Neuronal stem cell (in vitro differentiated cells): ENCODE data around the gene FES.

Source experiments
- DNase-seq: peaks from one replicate; pipeline ENCODE4 v3.0.0-alpha.2; 2013; ENCODE audit warnings: low spot score
- H2AFZ ChIP-seq: one replicate; pipeline ENCODE4 v1.6.1; 2013; ENCODE audit warnings: mild to moderate bottlenecking, low read length, inconsistent platforms
- H2AK5ac ChIP-seq: 2 replicates; pipeline ENCODE4 v1.6.1; 2013; ENCODE audit warnings: low read depth, mild to moderate bottlenecking, inconsistent platforms, low read length, moderate library complexity, mixed read lengths
- H2BK120ac ChIP-seq: 2 replicates; pipeline ENCODE4 v1.6.1; 2013; ENCODE audit warnings: low read depth, mild to moderate bottlenecking, inconsistent platforms, low read length, moderate library complexity, mixed read lengths
- H2BK12ac ChIP-seq: one replicate; pipeline ENCODE4 v1.6.1; 2013; ENCODE audit warnings: low read length, inconsistent platforms
- H2BK15ac ChIP-seq: 2 replicates; pipeline ENCODE4 v1.6.1; 2013; ENCODE audit warnings: mild to moderate bottlenecking, low read length, inconsistent platforms, mixed read lengths
- H2BK5ac ChIP-seq: one replicate; pipeline ENCODE4 v1.6.1; 2013; ENCODE audit warnings: inconsistent platforms, mild to moderate bottlenecking, low read length, moderate library complexity
- H3K14ac ChIP-seq: one replicate; pipeline ENCODE4 v1.6.1; 2013; ENCODE audit warnings: low read length, inconsistent platforms
- H3K18ac ChIP-seq: 2 replicates; pipeline ENCODE4 v1.6.1; 2013; ENCODE audit warnings: low read length, inconsistent platforms
- H3K23ac ChIP-seq: 2 replicates; pipeline ENCODE4 v1.6.1; 2013; ENCODE audit warnings: low read depth, mild to moderate bottlenecking, mixed read lengths, low read length, inconsistent platforms; ENCODE audit not compliant: poor library complexity
- H3K27ac ChIP-seq: replicated peaks from 3 replicates; pipeline ENCODE4 v1.5.1; 2013; ENCODE audit warnings: low read length, inconsistent platforms
- H3K27me3 ChIP-seq, 3 experiments: 2 replicates each; pipeline ENCODE4 v1.6.1; 2013; ENCODE audit warnings: low read length in 3 of 3, mild to moderate bottlenecking in 2 of 3, inconsistent platforms in 1 of 3, low read depth in 1 of 3, mixed read lengths in 1 of 3, moderate library complexity in 1 of 3; ENCODE audit not compliant: control insufficient read depth in 3 of 3, insufficient read depth in 3 of 3
- H3K36me3 ChIP-seq, 2 donors: replicated peaks in 1 of 2; 2 replicates each; pipeline ENCODE4 v1.6.1; 2013; ENCODE audit warnings: low read length in 2 of 2; ENCODE audit not compliant: control insufficient read depth in 2 of 2, insufficient read depth in 2 of 2
- H3K4ac ChIP-seq: 2 replicates; pipeline ENCODE4 v1.6.1; 2013; ENCODE audit warnings: inconsistent platforms, mild to moderate bottlenecking, low read length, moderate library complexity
- H3K4me1 ChIP-seq, 2 donors: 1 replicate in 1 of 2; 2 replicates in 1 of 2; pipeline ENCODE4 v1.6.1; 2013; ENCODE audit warnings: low read length in 2 of 2, low read depth in 1 of 2; ENCODE audit not compliant: control insufficient read depth in 2 of 2, insufficient read depth in 1 of 2
- H3K4me2 ChIP-seq: one replicate; pipeline ENCODE4 v1.6.1; 2013; ENCODE audit warnings: mild to moderate bottlenecking, low read length, inconsistent platforms; ENCODE audit not compliant: insufficient read depth, poor library complexity, severe bottlenecking
- H3K4me3 ChIP-seq, 2 donors: 2 replicates each; pipeline ENCODE4 v1.5.1; 2013; ENCODE audit warnings: low read length in 2 of 2, mild to moderate bottlenecking in 2 of 2, inconsistent platforms in 1 of 2, moderate library complexity in 1 of 2
- H3K79me1 ChIP-seq: one replicate; pipeline ENCODE4 v1.6.1; 2013; ENCODE audit warnings: low read depth, mild to moderate bottlenecking, inconsistent platforms, low read length, moderate library complexity
- H3K9ac ChIP-seq: one replicate; pipeline ENCODE4 v1.6.1; 2013; ENCODE audit warnings: mild to moderate bottlenecking, low read depth, low read length, inconsistent platforms; ENCODE audit not compliant: poor library complexity
- H3K9me3 ChIP-seq, 2 donors: replicated peaks in 1 of 2; 2 replicates each; pipeline versions ENCODE3 to v1.6.1; 2013; ENCODE audit warnings: low read length in 2 of 2, mild to moderate bottlenecking in 2 of 2, inconsistent platforms in 1 of 2, low read depth in 1 of 2, mixed read lengths in 1 of 2, moderate library complexity in 1 of 2; ENCODE audit not compliant: control insufficient read depth in 2 of 2, insufficient read depth in 1 of 2
- H4K8ac ChIP-seq: one replicate; pipeline ENCODE4 v1.6.1; 2013; ENCODE audit warnings: low read depth, mild to moderate bottlenecking, inconsistent platforms, low read length, moderate library complexity
- H4K91ac ChIP-seq: one replicate; pipeline ENCODE4 v1.6.1; 2013; ENCODE audit warnings: low read length, low read depth, mild to moderate bottlenecking, inconsistent platforms; ENCODE audit not compliant: poor library complexity
- WGBS, 2 donors: extraction: QIAGEN DNeasy Blood & Tissue Kit; methylation state at CpG; one replicate each; pipeline ENCODE4 v1.1.7; 2013; ENCODE audit warnings: missing lambda C conversion rate in 2 of 2, mixed read lengths in 1 of 2; ENCODE audit not compliant: insufficient read length in 2 of 2, insufficient replicate concordance in 1 of 2; ENCODE audit errors: extremely low coverage in 2 of 2; 5-methylcytosine and 5-hydroxymethylcytosine counted together

FES gene

GRCh38 chr15:90884719-90885431, 571 bp downstream of the FES start:
- WGBS, 2 donors = no CpG with 5 or more reads among the region's 16 CpGs

GRCh38 chr15:90885432-90886290, 1.4 kb downstream of the FES start:
- peaks cover 2% of the 10 kb centered on the region for H3K79me1 ChIP-seq
- H3K27ac ChIP-seq = no peak overlapping the region
- H3K4me1 ChIP-seq = peaks cover 7 to 13% of the 10 kb centered on the region in 2 donors
- no peak overlapping the region for H2BK5ac ChIP-seq
- peak overlapping the region; percentile 17 for H2BK15ac ChIP-seq
- no CpG with 5 or more reads among the region's 23 CpGs for WGBS, 2 donors
- H3K9ac ChIP-seq = peak overlapping the region; percentile 56
- no peak overlapping the region for H2BK120ac ChIP-seq
- H3K18ac ChIP-seq = no peak overlapping the region
- peak overlapping the region; percentile 60 for H2AK5ac ChIP-seq
- no peaks in the 10 kb centered on the region for H3K9me3 ChIP-seq
- H4K8ac ChIP-seq = no peak overlapping the region
- no peak overlapping the region for H4K91ac ChIP-seq
- no peak overlapping the region for H3K14ac ChIP-seq
- peak overlapping the region; percentile 59 for H2AFZ ChIP-seq
- no peak overlapping the region for H3K4me2 ChIP-seq
- H2BK12ac ChIP-seq = no peak overlapping the region
- peaks cover 0 to 4% of the 10 kb centered on the region in 2 donors for H3K36me3 ChIP-seq
- no peaks in the 10 kb centered on the region for H3K27me3 ChIP-seq
- no peak overlapping the region for H3K23ac ChIP-seq
- peak; percentile 74 for DNase-seq
- no peak overlapping the region for H3K4me3 ChIP-seq
- H3K4ac ChIP-seq = no peak overlapping the region

More at GRCh38 chr15:90884719-90885431, 571 bp downstream of the FES start:
- Histone ChIP-seq H2AFZ (peak overlapping the region; percentile 59), H3K4me2 (peak overlapping the region; percentile 52), H3K9ac (peak overlapping the region; percentile 94), H3K27ac (no peak overlapping the region), H3K79me1 (peaks cover 2% of the 10 kb centered on the region), H2BK5ac (no peak overlapping the region), H4K91ac (peak overlapping the region; percentile 18), H2AK5ac (peak overlapping the region; percentile 60), H3K27me3 (no peaks in the 10 kb centered on the region), H2BK15ac (peak overlapping the region; percentile 17), H2BK12ac (no peak overlapping the region), H3K4me3 (peak overlapping the region in 1 of 2 donors; percentile 26), H3K4me1 (peaks cover 7 to 13% of the 10 kb centered on the region in 2 donors), H3K23ac (peak overlapping the region; percentile 61), H3K36me3 (peaks cover 5 to 6% of the 10 kb centered on the region in 2 donors), H3K9me3 (no peaks in the 10 kb centered on the region), H3K4ac (no peak overlapping the region), H2BK120ac (peak overlapping the region; percentile 92), H4K8ac (peak overlapping the region; percentile 8), H3K18ac (peak overlapping the region; percentile 97), H3K14ac (no peak overlapping the region)
- no peak for DNase-seq

GRCh38 chr15:90886291-90886614, 1.9 kb downstream of the FES start:
- DNase-seq = no peak
- Histone ChIP-seq H3K27ac (no peak overlapping the region), H2AK5ac (no peak overlapping the region), H3K9ac (no peak overlapping the region), H3K27me3 (no peaks in the 10 kb centered on the region), H3K14ac (no peak overlapping the region), H2BK5ac (no peak overlapping the region), H4K91ac (no peak overlapping the region), H3K4me1 (peaks cover 7 to 13% of the 10 kb centered on the region in 2 donors), H3K4ac (no peak overlapping the region), H3K9me3 (no peaks in the 10 kb centered on the region), H2BK120ac (no peak overlapping the region), H2BK12ac (no peak overlapping the region), H3K79me1 (peaks cover 2% of the 10 kb centered on the region), H3K23ac (no peak overlapping the region), H4K8ac (no peak overlapping the region), H3K36me3 (peaks cover 0 to 3% of the 10 kb centered on the region in 2 donors), H2BK15ac (no peak overlapping the region), H2AFZ (no peak overlapping the region), H3K4me3 (no peak overlapping the region), H3K18ac (no peak overlapping the region), H3K4me2 (no peak overlapping the region)
- no CpG with 5 or more reads among the region's 5 CpGs for WGBS, 2 donors

GRCh38 chr15:90887037-90887481, 2.8 kb downstream of the FES start:
- no peak overlapping the region for H2BK5ac ChIP-seq

More at GRCh38 chr15:90887037-90887481, 2.8 kb downstream of the FES start:
- Histone ChIP-seq H2BK15ac (no peak overlapping the region), H4K91ac (peak overlapping the region; percentile 39), H3K9ac (no peak overlapping the region), H3K27me3 (no peaks in the 10 kb centered on the region), H2BK120ac (no peak overlapping the region), H3K18ac (peak overlapping the region; percentile 37), H3K4ac (no peak overlapping the region), H3K36me3 (peaks cover 0 to 2% of the 10 kb centered on the region in 2 donors), H2BK12ac (no peak overlapping the region), H3K23ac (no peak overlapping the region), H3K79me1 (peaks cover 2% of the 10 kb centered on the region), H3K4me3 (no peak overlapping the region), H3K27ac (no peak overlapping the region), H2AFZ (peak overlapping the region; percentile 55), H4K8ac (no peak overlapping the region), H3K9me3 (no peaks in the 10 kb centered on the region), H2AK5ac (no peak overlapping the region), H3K4me2 (no peak overlapping the region), H3K4me1 (peaks cover 7 to 13% of the 10 kb centered on the region in 2 donors), H3K14ac (no peak overlapping the region)
- no CpG with 5 or more reads among the region's 13 CpGs for WGBS, 2 donors
- no peak for DNase-seq
